SIG-M5 treated with dmso at 0.1 percent for 504 hours (cell line): ENCODE results near the gene WNT1.

Experiments used
- DNase-seq: peaks from one replicate; lab custom pipeline; 2025; ENCODE audit not compliant: unreplicated experiment; lab: John Stamatoyannopoulos, UW

WNT1 gene

DNA sequence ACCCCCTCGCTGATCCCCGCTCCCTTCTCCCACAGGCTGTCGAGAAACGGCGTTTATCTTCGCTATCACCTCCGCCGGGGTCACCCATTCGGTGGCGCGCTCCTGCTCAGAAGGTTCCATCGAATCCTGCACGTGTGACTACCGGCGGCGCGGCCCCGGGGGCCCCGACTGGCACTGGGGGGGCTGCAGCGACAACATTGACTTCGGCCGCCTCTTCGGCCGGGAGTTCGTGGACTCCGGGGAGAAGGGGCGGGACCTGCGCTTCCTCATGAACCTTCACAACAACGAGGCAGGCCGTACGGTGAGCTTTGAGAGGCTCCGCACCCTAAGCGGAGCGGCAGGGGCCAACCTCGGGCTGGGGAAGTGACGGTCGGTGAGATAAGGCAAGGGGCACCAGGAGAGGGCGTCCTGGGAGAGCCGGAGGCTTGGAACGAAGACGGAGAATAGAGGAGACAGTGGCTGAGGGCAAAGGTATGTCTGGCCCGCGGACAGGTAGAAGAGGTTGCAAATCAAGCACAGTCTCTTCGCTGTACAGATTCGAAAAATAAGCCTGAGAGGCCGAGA, 2.3 kb downstream of the WNT1 start:
- peak; percentile 26 for DNase-seq

DNA sequence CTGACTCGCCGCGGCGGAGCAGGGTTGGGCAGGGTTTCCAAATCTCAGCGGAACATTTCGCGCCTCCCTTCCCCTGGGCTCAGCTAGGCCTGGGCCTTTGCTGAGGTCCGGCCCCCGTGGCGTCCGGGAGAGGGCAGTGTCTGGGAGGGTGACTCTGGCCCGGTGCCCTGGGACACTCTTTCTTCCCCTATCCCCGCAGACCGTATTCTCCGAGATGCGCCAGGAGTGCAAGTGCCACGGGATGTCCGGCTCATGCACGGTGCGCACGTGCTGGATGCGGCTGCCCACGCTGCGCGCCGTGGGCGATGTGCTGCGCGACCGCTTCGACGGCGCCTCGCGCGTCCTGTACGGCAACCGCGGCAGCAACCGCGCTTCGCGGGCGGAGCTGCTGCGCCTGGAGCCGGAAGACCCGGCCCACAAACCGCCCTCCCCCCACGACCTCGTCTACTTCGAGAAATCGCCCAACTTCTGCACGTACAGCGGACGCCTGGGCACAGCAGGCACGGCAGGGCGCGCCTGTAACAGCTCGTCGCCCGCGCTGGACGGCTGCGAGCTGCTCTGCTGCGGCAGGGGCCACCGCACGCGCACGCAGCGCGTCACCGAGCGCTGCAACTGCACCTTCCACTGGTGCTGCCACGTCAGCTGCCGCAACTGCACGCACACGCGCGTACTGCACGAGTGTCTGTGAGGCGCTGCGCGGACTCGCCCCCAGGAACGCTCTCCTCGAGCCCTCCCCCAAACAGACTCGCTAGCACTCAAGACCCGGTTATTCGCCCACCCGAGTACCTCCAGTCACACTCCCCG, 3.0 kb downstream of the WNT1 start:
- DNase-seq = no peak

GRCh38 chr12:48981757-48982157, 3.6 kb downstream of the WNT1 start:
- DNase-seq = no peak

- no peak for DNase-seq
Measured at GRCh38 chr12:48982397-48983080, 4.4 kb downstream of the WNT1 start.

GRCh38 chr12:48985475-48985897, 7.4 kb downstream of the WNT1 start:
- no peak for DNase-seq

DNA sequence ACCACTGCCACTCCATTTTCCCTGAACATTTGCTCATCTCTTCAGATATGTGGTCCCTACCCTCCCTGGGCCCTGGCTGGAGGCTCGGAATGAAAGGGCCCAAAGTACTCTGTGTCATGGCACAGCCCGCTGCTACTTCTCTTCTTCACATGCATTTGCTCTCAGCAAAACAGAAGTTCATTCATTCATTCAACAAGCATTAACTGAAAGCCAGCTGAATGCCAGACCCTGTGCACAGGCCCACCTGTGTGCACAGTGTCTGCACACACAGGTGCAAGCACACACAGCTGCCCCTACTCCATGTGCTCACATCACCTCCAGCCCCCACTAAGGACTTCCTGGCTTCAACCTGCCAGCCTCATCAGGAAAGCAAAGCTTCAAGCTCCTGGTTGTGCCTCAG, 7.8 kb downstream of the WNT1 start:
- DNase-seq = no peak

GRCh38 chr12:48986720-48987291, 8.7 kb downstream of the WNT1 start:
- no peak for DNase-seq

DNA sequence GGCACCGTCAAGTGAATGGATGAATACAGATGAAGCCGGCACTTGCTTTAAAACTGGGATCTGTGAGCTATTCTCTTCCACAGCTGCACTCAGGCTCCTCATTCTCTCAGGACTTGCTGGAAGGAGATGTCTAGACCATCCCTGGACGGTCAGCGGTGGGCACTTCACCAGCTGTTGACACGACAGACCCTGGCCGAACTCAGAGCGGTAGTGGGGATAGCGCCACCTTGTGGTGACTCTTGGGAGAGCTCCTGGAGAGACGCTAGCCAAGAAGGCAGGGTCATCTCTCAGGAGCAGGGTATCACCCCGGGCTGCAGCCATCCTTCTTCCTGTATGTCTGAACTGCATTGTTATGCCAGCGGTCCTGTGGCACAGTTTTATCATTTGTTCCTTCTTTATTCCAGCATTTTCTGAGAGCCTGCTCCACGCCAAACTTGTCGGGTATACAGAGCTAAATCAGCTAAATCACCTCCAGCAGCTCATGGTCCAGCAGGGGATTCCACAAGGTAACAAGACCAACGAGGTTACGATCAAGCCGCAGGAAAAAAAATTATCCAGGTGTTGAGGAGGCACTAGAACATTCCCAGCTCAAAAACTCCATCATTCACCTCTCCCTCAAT, 10.0 kb downstream of the WNT1 start:
- peak; percentile 46 for DNase-seq

- no peak for DNase-seq
Measured at GRCh38 chr12:48990552-48990951, 12.4 kb downstream of the WNT1 start.

- DNase-seq = no peak
Measured at GRCh38 chr12:48991247-48992050, 13.3 kb downstream of the WNT1 start.

DNA sequence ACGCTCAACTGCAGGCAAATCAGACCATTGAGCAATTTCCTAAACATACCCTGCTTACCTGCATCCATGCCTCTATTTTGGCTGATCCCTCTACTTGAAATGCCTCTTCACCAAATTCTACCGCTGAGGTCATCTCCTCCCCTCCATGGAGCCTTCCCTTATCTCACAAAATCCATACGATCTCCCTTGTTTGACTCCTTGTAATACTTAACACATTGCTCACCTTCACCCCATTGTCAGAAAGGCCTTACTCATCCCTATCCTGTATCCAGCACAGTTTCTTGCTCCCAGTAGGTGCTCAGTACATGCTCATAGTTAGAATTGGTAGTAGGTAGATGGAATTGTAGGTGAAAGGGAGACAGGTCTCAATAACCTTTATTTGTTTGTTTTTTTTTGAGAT, 15.7 kb downstream of the WNT1 start:
- DNase-seq = no peak

DNA sequence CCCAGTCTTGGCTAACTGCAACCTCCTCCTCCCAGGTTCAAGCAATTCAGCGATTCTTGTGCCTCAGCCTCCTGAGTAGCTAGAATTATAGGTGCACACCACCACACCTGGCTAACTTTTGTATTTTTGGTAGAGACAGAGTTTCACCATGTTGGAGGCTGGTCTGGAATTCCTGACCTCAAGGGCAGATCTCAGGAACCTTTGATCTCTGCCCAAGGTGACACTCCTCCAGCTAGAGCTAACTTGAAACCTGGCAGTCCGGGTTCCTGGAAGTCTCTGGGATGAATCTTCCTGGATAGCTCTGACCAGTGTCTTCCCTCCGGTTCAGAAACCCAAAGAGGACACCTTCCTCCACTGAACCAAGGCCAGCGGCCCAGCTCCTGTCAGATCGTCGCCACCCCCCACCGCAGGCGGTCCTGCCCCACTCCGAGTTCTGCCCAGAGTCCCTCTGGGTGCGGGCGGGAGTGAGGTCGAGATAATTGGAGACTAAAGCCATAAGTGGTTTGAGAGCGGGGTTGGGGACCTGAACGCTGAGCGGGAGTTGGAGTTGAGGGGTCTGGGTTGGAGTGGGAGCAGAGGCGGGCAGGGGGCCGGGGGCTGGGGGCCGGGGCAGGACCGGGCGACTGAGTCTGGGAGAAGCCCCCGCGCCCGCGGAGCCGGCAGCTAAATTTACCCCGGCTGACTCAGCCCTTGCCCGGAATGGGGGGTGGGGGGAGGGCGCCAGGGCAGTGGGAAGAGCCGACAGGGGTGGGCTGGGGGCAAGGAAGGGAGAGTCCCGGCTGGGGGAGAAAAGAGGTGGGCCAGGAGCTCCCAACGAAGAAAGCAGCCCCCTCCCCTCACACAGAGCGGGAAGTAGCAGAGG, 16.3 kb downstream of the WNT1 start:
- no peak for DNase-seq

DNA sequence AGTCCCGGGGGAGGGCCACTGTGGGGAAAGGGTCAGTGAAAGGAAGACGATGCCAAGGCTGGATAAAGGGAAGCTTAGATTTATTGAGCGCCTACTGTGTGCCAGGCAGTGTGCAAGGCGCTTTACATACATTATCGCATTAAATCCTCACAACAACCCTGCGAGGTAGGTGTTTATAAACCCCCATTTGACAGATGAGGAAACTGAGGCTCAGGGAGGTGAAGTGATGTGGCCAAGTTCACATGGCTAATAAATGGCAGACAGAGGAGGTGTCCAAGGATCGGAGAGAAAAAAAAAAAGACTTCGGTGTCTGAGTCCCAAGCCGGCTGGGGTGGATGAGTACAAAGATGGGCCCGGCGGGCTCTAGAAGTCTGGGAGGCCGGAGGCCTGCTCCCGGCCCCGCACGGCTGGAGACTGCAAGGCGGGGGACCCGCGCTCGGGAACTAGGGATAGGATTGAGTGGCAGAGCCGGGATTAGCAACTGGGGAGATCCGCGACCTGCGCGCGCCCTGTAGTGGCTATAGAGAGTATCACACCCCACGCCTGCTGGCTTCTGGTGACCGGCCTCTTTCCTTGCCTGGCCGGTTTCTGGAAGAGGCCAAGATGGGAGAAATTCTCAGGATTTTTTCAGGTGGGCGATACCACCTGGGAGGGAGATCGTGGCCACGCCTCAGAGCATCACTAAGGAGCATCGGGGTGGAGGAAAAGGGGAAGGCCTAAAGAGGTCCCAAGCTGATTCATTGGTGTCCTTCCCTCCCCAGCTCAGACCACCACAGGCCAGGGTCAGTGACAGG, 17.2 kb downstream of the WNT1 start:
- DNase-seq = peak; percentile 76

DNA sequence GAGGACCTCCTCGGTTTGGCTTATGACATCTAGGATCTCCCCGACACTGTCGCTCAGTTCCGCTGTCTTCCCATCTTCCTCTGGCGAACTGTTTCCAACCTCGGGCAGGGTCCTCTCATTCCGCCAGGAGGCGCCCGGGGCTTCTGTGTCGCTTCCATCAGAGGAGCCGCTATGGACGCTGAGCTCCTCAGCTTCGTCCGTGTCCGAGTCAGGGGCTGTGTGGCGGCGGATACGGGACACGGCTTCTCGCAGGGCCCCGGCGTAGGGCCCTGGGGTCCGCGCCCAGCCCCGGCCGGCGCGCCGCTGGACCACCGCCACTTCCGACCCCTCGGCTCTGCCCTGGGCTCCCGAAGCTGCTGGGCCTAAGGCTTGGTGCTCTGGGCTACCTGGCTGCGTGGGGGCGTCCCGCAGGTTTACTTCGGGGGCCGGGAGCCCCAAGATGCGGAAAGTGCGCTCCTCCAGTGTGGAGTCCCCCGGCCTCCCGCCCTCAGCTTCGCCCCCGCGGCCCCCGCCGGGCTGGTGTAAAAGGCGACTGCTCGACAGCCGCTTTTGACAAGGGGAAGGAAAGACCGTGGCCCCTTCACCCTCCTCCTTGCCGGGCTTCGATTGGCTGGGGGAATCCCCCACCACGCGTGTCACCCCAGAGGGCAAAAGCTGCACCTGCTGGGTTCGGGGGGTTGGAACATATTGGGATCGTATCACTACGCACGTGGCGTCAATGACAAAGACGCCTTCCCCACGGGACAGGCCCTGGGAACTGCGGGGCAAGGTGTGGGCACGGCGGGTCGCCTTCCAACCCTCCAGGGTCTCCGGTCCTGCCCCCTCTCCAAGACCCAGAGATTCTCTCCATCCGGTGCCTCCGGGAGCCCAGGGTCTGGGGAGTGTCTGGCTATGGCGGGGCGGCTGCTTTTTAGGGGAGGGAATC, 18.9 kb downstream of the WNT1 start:
- peak; percentile 77 for DNase-seq

DNA sequence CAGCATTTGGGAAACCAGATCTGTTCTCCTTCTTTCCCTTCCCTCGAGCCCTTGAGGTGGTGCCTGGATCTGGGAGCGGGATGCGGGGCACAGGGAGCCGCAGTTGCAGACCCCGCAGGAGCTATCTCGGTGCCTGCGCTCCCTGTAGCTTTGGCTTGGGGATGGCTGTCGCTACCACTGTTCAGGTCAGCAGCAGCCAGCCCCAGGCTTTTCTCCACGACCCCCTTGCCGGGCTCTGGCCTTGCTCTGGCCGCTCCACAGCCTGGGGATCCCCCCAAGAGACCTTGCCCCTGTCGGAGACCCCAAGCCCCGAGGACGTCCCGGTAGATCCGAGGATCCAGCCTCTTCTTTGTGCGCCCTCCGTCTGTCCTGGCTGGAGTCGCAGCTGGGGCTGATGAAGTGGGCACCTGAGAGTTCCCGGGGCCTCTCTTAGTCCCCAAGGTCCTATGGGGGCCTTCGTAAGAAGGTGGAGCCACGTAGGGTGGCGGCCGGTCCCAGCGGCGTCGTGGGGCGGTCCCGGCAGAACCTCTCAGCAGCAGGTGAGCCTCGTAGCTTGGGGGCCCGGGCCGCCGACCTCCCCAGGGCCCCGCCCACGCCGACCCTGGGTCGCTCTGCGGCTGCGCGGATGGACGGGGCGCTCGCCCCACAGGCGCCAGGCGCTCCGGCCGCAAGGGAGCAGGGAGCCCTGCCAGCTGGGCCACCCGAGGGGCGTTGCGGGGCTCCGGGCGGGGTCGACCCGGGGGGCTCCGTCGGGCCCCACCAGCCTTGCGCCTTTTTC, 19.8 kb downstream of the WNT1 start:
- no peak for DNase-seq

DNA sequence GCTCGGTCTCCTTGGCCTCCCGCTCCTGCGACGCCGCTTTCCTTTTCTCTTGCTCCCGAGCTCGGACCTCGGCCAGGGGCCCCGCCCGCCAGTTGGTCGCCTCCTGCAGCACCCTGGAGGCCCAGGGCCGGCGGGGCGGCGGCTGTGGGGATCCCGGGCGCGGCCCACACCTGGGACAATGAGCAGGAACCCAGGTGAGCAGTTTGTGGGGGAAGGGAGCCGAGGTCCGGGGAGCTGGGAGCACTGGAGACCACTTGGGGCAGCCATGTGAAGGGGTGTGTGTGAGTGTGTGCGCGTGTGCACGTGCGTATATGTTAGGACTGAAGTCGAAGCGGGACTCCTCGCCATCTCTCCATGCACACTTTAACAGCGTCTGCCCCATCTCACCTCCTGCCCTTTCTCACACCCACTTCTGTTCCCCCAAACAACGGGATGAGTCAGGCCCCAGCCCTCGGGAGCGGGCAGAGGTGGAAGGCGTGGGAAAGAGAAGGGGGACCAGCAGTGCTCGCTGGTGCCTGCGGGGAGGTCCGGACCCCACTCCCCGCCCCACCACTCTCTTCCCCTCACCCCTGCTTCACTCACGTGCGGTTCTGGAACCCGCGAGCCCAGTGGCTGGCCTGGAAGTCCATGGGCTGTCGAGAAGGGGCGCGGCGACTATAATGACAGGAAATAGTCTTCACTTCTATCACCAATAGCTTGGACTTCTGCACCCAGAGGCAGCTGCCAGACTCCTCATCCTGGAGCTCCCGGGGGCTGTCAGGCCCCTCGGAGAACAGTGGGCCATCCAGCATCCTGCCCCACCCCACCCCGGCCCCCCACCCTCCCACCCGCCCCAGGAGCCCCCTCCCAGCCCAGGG, 20.6 kb downstream of the WNT1 start:
- peak; percentile 17 for DNase-seq
